Panc1 (cell line): ENCODE results near the gene PIF1. TPM values are rescaled to one million over a fixed set of nuclear protein-coding genes. Genes with fewer than 3 reads are reported as not detected.

ENCODE experiments used
- ATAC-seq: fragments of 200-7000 bp; cut with Tn5 transposase; 2 replicates; pipeline ENCODE4 v1.9.1; 2020; ENCODE audit warnings: mild to moderate bottlenecking, moderate library complexity
- BruUV-seq: library from RNA; stranded (reverse); fragments of 400-500 nt; replicated peaks from 2 replicates; lab custom pipeline; 2021; lab: Mats Ljungman, UMichigan
- CTCF ChIA-PET: fragments of 300-600 bp; sonication (Branson Sonifier 250); formaldehyde crosslinking; loops from one replicate; lab custom pipeline; 2022; ENCODE audit warnings: antibody characterized with exemption; lab: Charles Lee
- POLR2A ChIA-PET: fragments of 300-600 bp; sonication (Branson Sonifier 250); formaldehyde crosslinking; loops from one replicate; lab custom pipeline; 2022; ENCODE audit warnings: antibody characterized with exemption; lab: Charles Lee
- DNase-seq: peaks from one replicate; pipeline ENCODE4 v3.0.0-alpha.2; 2010; ENCODE audit warnings: low read depth, low spot score
- H3K27ac ChIP-seq: 2 replicates; pipeline ENCODE4 v1.5.1; 2011; ENCODE audit warnings: mild to moderate bottlenecking, low read length, inconsistent platforms
- H3K27me3 ChIP-seq: fragments of 200-500 bp; sonication (Bioruptor generic); 2 replicates; pipeline ENCODE4 v1.6.0; 2014; ENCODE audit warnings: low read length, inconsistent platforms; ENCODE audit not compliant: control insufficient read depth, insufficient read depth
- H3K36me3 ChIP-seq: fragments of 200-500 bp; sonication (Bioruptor generic); 2 replicates; pipeline ENCODE4 v1.5.1; 2014; ENCODE audit warnings: inconsistent platforms, mild to moderate bottlenecking, low read length, moderate library complexity; ENCODE audit not compliant: control insufficient read depth, insufficient read depth
- H3K4me1 ChIP-seq: 2 replicates; pipeline ENCODE4 v1.5.1; 2011; ENCODE audit warnings: inconsistent platforms, mild to moderate bottlenecking, low read length, moderate library complexity; ENCODE audit not compliant: control insufficient read depth, insufficient read depth
- H3K4me3 ChIP-seq, 2 experiments: 2 replicates each; pipeline ENCODE4 v1.5.1; 2011 to 2012; ENCODE audit warnings: low read depth in 2 of 2, low read length in 2 of 2, mild to moderate bottlenecking in 2 of 2, inconsistent platforms in 1 of 2, moderate library complexity in 1 of 2
- H3K9me3 ChIP-seq: fragments of 200-500 bp; sonication (Bioruptor generic); 2 replicates; pipeline ENCODE4 v1.5.1; 2014; ENCODE audit warnings: low read depth, mild to moderate bottlenecking, inconsistent platforms, low read length, moderate library complexity; ENCODE audit not compliant: control insufficient read depth, insufficient read depth
- POLR2AphosphoS5 ChIP-seq: IDR thresholded peaks from 2 replicates; pipeline ENCODE4 v1.6.1; 2012; ENCODE audit warnings: mild to moderate bottlenecking, low read depth, low read length, moderate library complexity
- REST ChIP-seq, 2 experiments: IDR thresholded peaks; 2 replicates each; pipeline ENCODE4 v1.6.1; 2011 to 2012; ENCODE audit warnings: low read depth in 2 of 2, control low read depth in 1 of 2, low read length in 1 of 2, mild to moderate bottlenecking in 1 of 2, moderate library complexity in 1 of 2; ENCODE audit not compliant: insufficient read depth in 1 of 2
- SIN3A ChIP-seq: IDR thresholded peaks from 2 replicates; pipeline ENCODE4 v1.6.1; 2012; ENCODE audit warnings: low read depth, mild to moderate bottlenecking, low read length, moderate library complexity, borderline replicate concordance; ENCODE audit not compliant: insufficient read depth
- TCF7L2 ChIP-seq: IDR thresholded peaks from 2 replicates; pipeline ENCODE4 v1.6.1; 2011; ENCODE audit warnings: mild to moderate bottlenecking, low read depth, low read length, inconsistent platforms
- in situ Hi-C: cut with HindIII; loops from 2 replicates; pipeline ENCODE4 v1.10.0; 2016; ENCODE audit warnings: low sequenced_read_pairs, low pct_unique_long_range_greater_than_20kb
- intact Hi-C: fragments of 100-400 bp; cut with micrococcal nuclease; formaldehyde crosslinking; loops from one replicate; pipeline ENCODE4 v1.10.0; 2022; ENCODE audit not compliant: unreplicated experiment
- total RNA-seq: library from RNA; stranded (reverse); gene quantifications from one replicate; pipeline ENCODE4 v1.2.1, GENCODE V29; 2021; ENCODE audit not compliant: unreplicated experiment
- TF ChIP-seq, protein P1 (sequence below): fragments of 450-650 bp; IDR thresholded peaks from 2 replicates; pipeline ENCODE4 v1.5.1; 2017; ENCODE audit warnings: mild to moderate bottlenecking

Gene PIF1
- total RNA-seq, 1 experiment from 2014 or later, result 38.6 TPM

- intact Hi-C loops (no loop called here), in situ Hi-C loops (no loop called here)
- no TSS peak for BruUV-seq
- no peak for ATAC-seq
- Histone ChIP-seq H3K27me3 (no peaks in the 10 kb centered on the region), H3K9me3 (no peaks in the 10 kb centered on the region), H3K4me3 (no peak overlapping the region), H3K4me1 (peaks cover 4% of the 10 kb centered on the region), H3K36me3 (no peaks in the 10 kb centered on the region), H3K27ac (no peak overlapping the region)
- ChIA-PET POLR2A (interaction anchor here (0.5 kb wide), 1 partner anchor 201 kb away, joined by 14 read pairs; no protein-coding TSS in a partner anchor), CTCF (no interaction called here)
- TF ChIP-seq, protein P1, sequence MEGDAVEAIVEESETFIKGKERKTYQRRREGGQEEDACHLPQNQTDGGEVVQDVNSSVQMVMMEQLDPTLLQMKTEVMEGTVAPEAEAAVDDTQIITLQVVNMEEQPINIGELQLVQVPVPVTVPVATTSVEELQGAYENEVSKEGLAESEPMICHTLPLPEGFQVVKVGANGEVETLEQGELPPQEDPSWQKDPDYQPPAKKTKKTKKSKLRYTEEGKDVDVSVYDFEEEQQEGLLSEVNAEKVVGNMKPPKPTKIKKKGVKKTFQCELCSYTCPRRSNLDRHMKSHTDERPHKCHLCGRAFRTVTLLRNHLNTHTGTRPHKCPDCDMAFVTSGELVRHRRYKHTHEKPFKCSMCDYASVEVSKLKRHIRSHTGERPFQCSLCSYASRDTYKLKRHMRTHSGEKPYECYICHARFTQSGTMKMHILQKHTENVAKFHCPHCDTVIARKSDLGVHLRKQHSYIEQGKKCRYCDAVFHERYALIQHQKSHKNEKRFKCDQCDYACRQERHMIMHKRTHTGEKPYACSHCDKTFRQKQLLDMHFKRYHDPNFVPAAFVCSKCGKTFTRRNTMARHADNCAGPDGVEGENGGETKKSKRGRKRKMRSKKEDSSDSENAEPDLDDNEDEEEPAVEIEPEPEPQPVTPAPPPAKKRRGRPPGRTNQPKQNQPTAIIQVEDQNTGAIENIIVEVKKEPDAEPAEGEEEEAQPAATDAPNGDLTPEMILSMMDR, result no peak
- DNase-seq, result no peak
These were observed 44.8 kb downstream of the PIF1 start for GRCh38 chr15:64780600-64781156.

GRCh38 chr15:64779630-64780029 lies 45.8 kb downstream of the PIF1 start:
- TF ChIP-seq, protein P1, result no peak
- no peak for TF ChIP-seq POLR2AphosphoS5
- no peak for TF ChIP-seq TCF7L2
- TF ChIP-seq REST (IDR thresholded peaks at IDR 0.05; ENCODE audit: insufficient read depth in 1 of 2, low read depth in 2 of 2, low read length in 1 of 2), result no peak
- no peak for TF ChIP-seq SIN3A
- ChIA-PET CTCF (no interaction called here), POLR2A (no interaction called here)
- H3K9me3 ChIP-seq, result no peaks in the 10 kb centered on the region
- no TSS peak for BruUV-seq
- H3K27ac ChIP-seq, result no peak overlapping the region
- peaks cover 4% of the 10 kb centered on the region for H3K4me1 ChIP-seq
- H3K36me3 ChIP-seq, result no peaks in the 10 kb centered on the region
- in situ Hi-C loops, result no loop called here
- no peaks in the 10 kb centered on the region for H3K27me3 ChIP-seq
- ATAC-seq (no peak), DNase-seq (no peak)
- no peak overlapping the region for H3K4me3 ChIP-seq
- intact Hi-C loops, result no loop called here
